ENCODE measurements around the gene RFPL1.
A peak's percentile ranks its signal among the peaks of the same experiment; 100 is the strongest.
"Not testable (repeated sequence)": the region's sequence is repeated elsewhere in the genome, so short reads cannot be mapped to it uniquely, and the experiment has no call there.

The RFPL1 gene

DNA sequence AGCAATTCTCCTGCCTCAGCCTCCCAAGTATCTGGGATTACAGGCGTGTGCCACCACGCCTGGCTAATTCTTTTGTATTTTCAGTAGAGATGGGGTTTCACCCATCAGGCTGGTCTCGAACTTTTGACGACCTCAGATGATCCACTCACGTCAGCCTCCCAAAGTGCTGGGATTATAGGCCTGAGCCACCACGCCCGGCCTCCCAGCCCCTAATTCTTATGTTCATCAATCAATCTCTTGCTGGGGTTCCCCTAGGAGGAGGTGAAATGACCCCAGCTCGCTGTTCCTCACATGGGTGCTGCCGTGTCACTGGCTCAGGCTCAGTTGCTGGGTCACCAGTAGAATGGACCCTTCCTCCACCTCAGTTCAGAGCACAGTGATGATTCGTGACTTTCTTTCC is at the start of gene RFPL1:
RFPL1 (plus strand) TSS at position 301 of the 400 bp plus-strand sequence.
- DNase-seq (ENCODE audit: low read depth), result not testable (repeated sequence)

DNA sequence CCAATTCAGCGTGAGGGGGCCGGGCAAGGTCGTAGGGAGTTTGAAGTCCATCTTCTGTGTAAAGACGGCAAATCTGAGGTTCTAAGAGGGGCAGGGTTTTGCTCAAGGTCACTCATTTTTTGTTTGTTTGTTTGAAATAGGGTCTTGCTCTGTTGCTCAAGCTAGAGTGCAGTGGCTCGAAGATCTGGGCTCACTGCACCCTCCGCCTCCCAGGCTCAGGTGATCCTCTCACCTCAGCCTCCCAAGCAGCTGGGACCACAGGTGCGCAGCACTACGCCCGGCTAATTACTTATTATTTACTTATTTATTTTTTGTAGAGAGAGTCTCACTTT is 49.7 kb upstream of the RFPL1 start:
- no peak for DNase-seq (ENCODE audit: low read depth)

DNA sequence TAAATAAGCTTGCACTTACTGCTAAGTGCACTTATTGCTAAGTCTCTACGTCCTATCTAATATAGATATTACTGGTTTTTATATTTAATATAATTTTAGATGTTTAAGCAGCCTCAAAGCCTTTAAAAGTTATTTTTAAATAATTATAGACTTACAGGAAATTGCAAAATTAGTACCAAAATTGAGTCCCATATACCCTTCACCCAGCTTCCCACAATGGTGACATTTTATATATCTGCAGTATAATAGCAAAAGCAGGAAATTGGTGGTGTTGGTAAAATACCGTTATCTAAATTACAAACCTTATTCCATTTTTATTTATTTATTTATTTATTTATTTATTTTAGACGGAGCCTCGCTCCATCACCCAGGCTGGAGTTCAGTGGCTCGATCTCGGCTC is 48.1 kb upstream of the RFPL1 start:
- no peak for DNase-seq (ENCODE audit: low read depth)

DNA sequence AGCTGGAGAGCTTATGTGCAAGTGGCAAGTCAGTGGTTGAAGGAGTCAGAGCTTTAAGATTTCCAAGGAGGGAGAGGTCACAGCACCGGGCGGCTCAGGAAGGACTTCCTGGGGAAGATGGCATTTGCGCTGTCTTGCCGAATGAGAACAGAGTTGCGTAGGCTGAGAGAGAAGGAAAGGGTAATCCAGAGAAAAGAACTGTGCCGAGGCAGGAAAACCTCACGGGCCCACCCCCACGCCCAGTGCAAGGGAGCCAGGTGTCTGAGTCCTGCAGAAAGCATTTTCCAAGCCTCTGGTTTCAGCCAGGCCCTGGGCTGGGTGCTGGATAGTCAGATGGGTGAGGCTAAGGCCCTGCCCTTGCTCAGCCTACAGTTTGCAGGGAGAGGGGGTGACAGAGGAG is 46.8 kb upstream of the RFPL1 start:
- no peak for DNase-seq (ENCODE audit: low read depth)

DNA sequence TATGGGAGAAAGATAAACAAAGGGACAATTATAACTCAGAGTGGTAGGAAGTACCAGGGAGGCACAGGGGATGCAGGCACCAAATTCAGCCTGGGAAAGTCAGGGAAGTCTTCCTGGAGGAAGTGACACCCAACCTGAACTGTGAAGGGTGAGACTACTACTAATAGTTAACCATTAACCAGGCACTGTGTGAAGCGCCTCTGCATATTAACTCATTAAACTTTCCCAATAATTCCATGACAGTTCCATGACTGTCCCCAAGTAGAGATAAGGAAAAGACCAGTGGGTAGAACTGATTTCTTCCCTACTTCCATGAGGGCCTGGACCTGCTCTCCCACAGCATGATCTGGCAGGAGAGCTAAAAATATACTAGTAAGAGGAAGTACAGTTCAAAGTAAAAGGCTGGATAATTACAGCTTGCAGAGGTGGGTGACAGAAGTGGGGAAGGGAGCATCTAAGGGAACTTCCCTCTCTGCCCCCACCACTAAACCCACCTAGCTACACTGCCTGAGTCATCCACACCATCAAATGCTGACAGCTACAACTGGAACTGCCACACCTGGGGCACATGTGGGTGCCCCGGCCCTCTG is 45.3 kb upstream of the RFPL1 start:
- DNase-seq (ENCODE audit: low read depth), result no peak

DNA sequence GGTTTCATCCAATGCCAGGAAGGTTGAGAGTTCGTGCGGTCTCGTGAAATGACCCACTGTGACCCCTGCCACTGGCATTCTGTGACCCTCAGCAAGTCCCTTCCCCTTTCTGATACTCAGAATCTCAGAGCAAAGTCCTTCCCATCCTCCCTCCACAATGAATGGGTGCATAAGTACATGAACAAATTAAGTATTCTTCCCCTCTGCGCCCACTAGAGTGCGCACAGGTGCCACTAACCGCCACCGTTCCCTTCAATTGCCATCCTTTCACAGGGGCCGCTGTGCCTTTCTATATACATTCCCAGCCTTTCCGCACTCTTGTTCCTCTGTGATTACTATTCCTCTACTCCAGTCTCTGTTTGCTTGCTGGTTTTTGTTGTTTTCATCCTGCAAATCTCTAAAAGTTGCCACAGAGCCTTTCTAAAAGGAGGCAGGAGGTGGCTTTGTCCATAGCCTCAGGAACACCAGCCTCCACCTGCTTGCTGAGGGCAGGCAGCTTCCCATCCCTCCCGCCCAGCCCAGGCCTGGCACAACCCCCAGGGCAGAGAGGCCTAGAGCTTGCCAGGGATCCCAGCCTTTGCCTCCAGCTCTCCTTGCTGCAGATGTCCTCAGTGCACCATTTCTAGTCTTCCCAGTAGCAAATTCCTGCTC is 43.3 kb upstream of the RFPL1 start:
- DNase-seq (ENCODE audit: low read depth), result peak; percentile 46

DNA sequence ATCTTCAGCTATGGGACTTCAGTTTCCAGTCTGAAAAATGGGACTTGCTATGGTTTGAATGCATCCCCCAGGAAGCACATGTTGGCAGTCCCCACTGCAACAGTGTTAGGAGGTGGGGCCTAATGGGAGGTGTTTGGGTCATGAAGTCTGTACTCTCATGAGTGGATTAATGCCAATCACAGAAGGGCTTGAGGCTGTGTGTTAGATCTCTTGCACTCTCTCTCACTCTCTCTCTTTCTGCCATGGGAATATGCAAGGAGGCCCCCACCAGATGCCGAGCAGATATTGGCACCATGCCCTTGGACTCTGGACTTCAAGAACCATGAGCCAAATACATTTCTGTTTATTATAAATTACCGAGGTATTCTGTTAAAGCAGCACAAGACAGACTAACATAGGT is 42.3 kb upstream of the RFPL1 start:
- DNase-seq (ENCODE audit: low read depth), result no peak

DNA sequence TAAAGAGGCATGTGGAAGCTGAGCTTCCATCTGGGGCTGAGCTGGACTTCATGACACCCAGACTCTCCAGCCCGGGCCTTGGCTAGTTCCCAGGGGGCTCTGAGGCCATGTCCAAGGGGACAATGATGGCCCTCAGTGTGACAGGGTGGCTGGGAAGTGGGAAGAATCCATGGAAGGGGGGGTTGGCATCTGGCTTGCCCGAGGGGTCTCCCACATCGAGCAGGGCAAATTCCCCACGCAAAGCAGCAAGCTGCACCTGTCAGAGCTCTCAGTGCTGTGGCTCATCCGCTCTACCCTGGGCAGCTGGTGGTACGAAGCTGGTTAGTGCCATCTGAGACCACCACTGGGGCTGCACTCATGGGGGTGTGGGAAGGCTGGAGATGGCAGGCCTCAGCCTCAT is 40.6 kb upstream of the RFPL1 start:
- DNase-seq (ENCODE audit: low read depth), result no peak

DNA sequence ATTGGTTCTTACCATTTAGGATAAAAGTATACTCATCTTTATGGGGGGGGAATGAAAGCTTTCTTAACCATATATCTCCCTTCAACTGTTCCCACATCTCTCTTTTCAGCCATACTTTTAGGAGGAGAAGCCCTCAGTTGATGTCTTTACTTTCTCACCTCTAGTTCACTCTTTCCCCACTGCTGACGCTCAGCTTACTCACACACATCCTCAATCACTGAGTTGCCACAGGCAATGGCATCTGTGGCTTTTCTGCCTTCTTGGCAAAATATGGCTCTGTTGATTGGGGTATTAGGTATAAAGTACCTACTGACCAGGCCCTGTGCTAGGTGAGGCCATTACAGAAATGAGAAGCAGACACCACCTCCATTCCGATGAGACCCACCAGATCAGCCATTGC is 37.8 kb upstream of the RFPL1 start:
- DNase-seq (ENCODE audit: low read depth), result no peak

DNA sequence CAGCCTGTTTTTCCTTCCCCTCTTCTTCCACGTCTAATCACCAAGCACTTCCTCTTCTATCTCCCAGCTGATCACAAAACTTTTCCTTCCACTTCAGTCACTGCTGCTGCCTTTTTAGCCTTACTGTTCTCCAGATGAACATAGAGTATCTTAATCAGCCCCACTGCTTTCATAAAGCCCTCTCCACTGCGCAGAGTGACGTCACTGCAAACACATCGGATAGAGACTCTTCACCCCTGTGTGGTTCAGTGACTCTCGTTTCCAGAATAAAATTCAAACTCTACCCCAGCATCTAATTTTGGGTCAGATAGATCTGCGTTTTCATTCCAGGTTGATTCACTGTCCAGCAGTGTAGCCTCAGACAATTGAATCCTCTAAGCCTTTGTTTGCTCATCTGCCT is 36.8 kb upstream of the RFPL1 start:
- DNase-seq (ENCODE audit: low read depth), result not testable (repeated sequence)

DNA sequence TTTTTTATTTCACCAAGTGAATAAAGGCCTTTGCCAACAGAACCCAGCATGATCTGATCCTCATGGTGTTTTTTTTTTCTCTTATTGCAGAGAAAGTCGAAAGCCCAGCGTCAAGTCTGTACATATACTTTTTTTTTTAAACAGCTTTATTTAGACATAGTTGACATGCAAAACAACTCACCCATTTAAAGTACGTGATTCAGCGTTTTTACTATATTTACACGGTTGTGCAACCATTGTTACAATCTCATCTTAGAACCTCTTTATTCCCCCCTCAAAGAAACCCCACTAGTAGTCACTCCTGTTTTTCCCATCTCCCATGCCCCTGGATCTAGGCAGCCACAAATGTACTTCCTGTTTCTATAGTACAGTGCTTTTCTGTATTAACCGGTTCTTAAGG is 29.4 kb upstream of the RFPL1 start:
- DNase-seq (ENCODE audit: low read depth), result no peak

DNA sequence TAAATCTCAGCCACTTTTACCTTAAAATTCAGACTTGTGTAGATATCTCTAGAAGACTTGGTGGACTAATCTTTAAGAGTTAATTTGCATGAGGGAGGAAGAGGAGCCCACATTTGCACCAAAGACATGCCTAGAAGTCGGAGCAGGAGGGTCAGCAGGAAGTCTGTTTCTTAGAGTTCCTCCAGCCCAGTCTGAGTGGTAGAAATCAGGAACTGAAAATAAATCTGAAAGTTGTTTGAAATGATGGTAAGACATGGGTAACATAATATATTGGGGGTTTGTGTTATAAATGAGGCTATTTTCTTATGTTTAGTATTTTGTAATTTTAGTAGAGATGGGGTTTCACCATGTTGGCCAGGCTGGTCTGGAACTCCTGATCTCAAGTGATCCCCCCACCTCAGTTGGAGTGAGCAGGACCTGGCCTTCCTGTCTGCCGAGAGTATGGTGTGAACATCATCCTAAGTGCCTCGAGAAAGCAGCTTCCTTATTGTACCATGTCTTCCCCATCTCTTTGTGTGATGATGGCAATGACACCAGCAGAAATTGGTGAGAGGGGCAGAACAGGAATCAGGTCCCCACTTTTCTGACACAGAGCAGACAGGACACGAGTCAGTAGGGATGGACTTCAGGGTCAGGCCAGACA is 26.7 kb upstream of the RFPL1 start:
- not testable (repeated sequence) for DNase-seq (ENCODE audit: low read depth)

DNA sequence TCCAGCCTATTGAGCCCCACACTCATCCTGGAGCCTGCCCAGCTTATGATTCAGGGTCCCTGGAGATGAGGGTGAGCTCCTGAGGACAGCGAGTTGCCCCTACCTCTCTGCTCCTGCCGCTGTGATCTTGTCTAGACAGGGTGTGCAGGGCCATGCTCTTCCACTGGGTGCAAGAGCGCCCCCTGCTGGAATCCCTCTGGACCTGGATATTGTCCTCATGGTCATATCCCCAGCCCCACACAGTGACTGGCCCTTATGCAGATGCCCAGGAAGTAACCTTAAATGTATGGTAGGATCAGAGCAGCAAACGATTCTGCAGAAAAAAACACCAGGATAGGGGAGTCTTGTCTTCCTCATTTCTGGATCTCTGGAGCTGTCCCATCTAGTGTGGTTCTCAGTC is 25.6 kb upstream of the RFPL1 start:
- not testable (repeated sequence) for DNase-seq (ENCODE audit: low read depth)

DNA sequence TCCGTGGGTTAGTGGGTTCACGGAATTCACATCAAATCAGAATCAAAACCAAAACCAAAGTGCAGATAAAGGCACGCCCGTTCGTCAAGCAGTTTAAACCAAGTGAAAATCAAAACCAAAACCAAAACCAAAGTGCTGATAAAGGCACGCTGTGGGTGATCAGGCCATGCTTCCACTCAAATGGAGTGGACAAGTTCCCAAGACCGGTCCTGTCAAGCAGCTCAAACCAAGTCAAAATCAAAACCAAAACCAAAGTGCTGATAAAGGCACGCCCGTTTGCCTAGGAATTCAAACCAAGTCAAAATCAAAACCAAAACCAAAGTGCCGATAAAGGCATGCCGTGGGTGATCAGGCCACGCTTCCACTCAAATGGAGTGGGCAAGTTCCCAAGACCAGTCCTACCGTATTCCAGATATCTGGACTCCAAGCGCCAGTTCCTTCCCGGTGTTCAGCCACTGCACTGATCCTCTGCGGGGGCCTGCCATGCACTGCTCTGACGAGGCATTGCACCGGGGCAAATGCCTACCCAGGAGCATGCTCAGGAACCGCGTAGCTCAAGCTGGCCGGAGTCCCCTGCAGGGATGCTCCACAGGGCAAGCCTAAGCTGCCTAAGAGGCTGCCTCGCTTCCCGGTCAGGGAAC is 23.3 kb upstream of the RFPL1 start:
- peak; percentile 30 for DNase-seq (ENCODE audit: low read depth)

DNA sequence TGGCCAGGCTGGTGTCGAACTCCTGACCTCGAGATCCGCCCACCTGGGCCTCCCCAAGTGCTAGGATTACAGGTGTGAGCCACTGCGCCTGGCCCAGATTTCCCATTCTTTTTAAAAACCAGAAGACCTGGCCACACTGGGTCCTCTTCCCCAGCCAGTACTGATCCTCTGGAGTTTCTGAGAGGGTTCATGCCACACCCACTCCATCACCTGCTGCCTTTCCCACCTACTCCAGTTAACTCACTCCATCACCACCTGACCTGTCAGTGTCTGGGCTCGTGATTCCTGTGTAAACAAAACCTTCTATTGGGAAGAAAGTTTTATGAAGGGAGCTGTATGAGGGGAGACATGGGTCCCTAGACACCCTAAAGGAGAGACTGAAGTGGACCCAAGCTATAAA is 19.7 kb upstream of the RFPL1 start:
- not testable (repeated sequence) for DNase-seq (ENCODE audit: low read depth)

DNA sequence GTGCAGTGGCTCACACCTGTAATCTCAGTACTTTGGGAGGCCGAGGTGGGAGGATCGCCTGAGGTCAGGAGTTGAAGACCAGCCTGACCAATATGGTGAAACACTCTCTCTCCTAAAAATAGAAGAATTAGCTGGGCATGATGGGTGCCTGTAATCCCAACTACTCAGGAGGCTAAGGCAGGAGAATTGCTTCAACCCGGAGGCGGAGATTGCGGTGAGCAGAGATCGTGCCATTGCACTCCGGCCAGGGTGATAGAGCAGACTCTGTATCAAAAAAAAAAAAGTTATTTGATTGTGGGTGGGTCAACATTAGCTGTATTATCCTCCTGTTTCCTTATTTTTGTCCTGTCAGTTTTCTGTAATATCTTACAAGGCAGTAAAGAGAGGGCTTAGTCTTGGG is 11.9 kb upstream of the RFPL1 start:
- no peak for DNase-seq (ENCODE audit: low read depth)

DNA sequence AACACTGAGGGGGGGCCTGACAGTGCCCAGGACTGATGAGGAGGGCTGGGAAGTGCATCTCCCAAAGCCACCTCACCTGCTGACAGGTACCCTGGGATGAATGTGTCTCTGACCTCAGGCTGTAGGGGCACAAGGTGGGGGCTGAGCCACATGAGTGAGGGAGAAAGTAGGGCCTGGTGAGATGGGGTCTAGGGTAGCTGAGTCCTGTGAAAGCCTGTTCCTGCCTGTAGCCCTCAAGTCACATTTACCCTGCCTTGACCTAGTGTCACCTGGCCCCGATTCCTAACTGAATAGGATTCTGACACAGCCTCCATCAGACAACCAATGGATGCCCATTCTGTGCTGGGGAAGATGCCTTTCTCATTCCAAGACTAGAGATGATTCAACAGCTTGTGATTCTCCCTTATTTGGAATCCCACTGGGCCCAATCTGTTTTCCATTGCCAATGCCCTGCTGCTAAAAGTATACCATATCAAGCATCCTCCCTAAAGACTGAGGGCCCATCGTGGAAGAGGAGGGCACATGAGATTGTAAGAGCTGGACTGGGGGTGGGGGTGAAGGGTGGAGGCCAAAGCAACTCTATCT is 11.1 kb upstream of the RFPL1 start:
- no peak for DNase-seq (ENCODE audit: low read depth)

DNA sequence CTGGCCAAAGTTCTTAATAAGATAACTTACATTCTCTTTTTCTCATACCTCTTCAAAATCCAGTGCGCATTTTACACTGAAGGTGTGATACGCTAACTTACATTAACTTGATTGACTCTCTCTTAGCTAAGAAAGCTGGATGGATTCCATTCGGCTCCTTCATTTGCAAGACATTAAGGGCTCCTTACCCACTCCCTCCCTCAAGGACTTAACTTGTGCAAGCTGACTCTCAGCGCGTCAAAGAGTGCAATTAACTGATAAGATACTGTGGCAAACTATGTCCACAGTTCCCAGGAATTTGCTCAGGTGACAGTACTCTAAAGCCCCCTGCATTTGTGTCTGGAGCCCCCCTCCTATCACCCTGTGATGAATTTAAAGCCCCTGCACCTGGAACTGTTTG is 6.4 kb upstream of the RFPL1 start:
- no peak for DNase-seq (ENCODE audit: low read depth)

DNA sequence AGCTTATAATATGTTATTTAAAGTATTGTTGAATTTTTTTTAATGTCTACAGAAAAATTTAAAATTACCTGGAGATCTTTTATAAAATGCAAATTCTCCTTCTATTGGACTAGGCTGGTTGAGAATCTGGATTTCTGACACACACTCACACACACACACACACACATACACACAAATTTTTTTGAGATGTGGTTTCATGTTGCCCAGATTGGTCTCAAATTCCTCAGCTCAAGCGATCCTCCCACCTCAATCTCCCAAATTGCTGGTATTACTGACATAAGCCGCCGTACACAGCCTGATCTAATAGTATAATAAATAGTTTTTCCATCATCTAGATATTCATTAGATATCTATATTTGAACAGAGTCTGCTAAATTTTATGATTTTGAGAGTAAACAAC is 4.5 kb upstream of the RFPL1 start:
- DNase-seq (ENCODE audit: low read depth), result no peak

DNA sequence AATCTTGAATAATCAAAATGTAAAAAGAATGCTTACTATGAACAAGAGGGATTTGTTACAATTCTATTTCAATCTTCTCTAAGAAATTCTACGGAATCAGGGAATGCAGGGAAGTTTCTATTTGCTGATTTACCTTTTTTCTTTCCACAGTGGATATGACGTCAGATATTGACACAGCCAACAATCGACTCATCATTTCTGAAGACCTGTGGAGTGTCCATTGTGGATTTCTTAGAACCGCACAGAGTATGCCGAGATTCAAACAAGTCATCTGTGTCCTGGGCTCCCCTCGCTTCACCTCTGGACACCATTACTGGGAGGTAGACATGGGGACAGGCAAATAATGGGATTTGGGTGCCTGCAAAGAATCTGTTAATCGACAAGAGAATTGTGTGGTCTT is 4.1 kb upstream of the RFPL1 start:
- no peak for DNase-seq (ENCODE audit: low read depth)

DNA sequence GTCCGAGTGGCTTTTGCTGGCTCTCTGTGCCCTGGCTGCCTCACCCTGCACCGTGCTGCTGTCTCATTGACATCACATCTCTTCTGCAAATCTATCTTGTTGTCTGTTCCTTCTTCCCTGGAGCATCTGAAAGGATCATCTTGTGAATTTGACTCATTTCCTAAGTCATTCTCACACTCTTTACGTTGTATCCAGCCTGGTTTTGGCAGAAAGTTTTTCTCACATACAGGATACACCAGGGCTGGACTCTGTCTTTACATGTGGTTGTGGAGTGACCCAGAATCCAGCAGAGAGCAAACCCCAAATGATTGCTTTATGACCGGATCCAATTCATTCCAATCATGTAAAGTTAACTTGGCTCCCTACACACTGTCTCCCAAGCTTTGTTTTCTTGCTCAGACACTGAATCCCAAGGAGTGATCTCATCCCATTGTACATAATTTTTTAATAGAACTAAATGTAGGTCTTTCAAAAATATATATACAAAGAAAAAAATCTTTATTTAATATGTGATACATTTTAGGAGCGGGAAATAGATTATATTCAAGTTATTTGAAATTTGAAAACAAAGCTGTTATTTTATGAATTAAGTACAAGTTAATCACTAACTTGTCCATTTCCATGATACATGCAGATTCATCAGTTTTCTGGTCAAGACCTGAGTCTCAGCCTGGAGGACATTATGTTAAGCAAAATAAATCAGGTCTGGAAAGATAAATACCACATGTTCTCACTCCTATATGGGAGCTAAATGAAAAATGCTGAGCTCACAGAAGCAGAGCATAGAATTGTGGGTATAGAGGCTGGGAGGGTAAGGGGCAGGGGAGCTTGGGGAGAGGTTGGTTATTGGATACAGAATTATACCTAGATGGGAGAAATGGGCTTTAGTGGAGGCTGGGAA is 2.9 kb upstream of the RFPL1 start:
- no peak for DNase-seq (ENCODE audit: low read depth)

DNA sequence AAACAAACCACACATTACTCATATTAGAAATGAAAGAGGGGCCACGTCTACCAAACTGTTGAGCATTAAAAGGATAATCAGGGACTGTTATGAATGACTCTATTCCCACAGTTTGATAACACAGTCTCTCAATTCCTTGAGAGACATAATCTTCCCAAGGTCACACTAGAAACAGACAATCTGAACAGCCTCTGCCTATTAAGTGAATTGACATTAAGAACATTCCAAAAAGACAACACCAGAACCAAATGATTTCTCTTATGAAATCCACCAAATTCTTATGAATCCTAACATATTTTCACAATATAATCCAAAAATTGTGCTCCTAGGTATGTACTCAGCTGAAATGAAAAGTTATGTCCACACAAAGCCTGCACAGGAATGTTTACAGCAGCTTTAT is 4.6 kb downstream of the RFPL1 start:
- no peak for DNase-seq (ENCODE audit: low read depth)
